Ascending aorta (tissue), 2 donors: ENCODE results near the gene ANK3. TPM values are rescaled to one million over a fixed set of nuclear protein-coding genes. Genes with fewer than 3 reads are reported as not detected.

Experiments used
- DNase-seq, 2 donors: peaks; one replicate each; pipeline ENCODE4 v3.0.0-alpha.2; 2019; ENCODE audit warnings: low spot score in 2 of 2
- H3K27ac ChIP-seq, 2 donors: fragments of 200-600 bp; sonication (generic); one replicate each; pipeline ENCODE4 v1.5.1; 2016 to 2017; ENCODE audit warnings: mild to moderate bottlenecking in 1 of 2
- H3K27me3 ChIP-seq: fragments of 200-600 bp; sonication (generic); one replicate; pipeline ENCODE4 v1.5.1; 2017
- H3K36me3 ChIP-seq, 2 donors: fragments of 200-600 bp; sonication (generic); one replicate each; pipeline ENCODE4 v1.5.1; 2016
- H3K4me1 ChIP-seq, 2 donors: fragments of 200-600 bp; sonication (generic); one replicate each; pipeline ENCODE4 v1.5.1; 2016 to 2017; ENCODE audit warnings: mild to moderate bottlenecking in 1 of 2
- H3K4me3 ChIP-seq, 2 donors: fragments of 200-600 bp; sonication (generic); one replicate each; pipeline ENCODE4 v1.5.1; 2016 to 2017; ENCODE audit warnings: mild to moderate bottlenecking in 1 of 2
- H3K9me3 ChIP-seq, 2 donors: fragments of 200-600 bp; sonication (generic); one replicate each; pipeline ENCODE4 v1.5.1; 2016
- intact Hi-C: fragments of 100-400 bp; cut with DNase I; formaldehyde crosslinking; loops from one replicate; pipeline ENCODE4 v1.15.1; 2023
- total RNA-seq: library from RNA; depleted of rRNA; stranded (reverse); fragments of >200 nt; gene quantifications from one replicate; pipeline ENCODE4 v1.1.0, GENCODE V29; 2016
- TF ChIP-seq, protein P1 (sequence below), 3 experiments: fragments of 200-600 bp in 2 of 3; fragments of 450-650 bp in 1 of 3; sonication (generic) in 2 of 3; IDR thresholded peaks; one replicate each; pipeline ENCODE4 v1.5.1; 2016 to 2019; ENCODE audit warnings: antibody characterized with exemption in 3 of 3, mild to moderate bottlenecking in 1 of 3, moderate library complexity in 1 of 3

Gene ANK3
- total RNA-seq, 1 donor from 2014 or later = 28.3 TPM

DNA sequence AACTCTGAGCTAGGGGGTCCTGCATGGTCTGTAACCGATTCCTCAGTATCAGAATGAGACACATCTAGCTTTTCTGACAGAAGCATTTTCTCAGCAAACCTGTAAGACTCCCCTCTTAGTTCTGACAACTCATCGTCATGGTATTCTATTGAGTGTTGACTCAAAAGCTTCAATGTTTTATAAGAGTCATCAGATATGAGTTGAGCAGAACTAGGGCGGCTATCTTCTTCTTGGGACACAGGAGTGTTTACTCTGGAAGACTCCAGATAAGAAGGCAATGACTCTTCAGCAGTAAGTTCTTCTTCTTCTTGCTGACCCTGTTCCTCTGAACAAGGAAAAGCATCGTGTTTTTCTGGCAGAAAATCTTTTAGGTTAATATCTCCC lies 316.3 kb downstream of the ANK3 start:
- intact Hi-C loops = no loop called here
- Histone ChIP-seq H3K4me3 (no peak overlapping the region), H3K9me3 (no peaks in the 10 kb centered on the region), H3K27me3 (no peaks in the 10 kb centered on the region), H3K4me1 (no peaks in the 10 kb centered on the region), H3K36me3 (no peaks in the 10 kb centered on the region), H3K27ac (no peak overlapping the region)
- DNase-seq = no peak
- TF ChIP-seq, protein P1, sequence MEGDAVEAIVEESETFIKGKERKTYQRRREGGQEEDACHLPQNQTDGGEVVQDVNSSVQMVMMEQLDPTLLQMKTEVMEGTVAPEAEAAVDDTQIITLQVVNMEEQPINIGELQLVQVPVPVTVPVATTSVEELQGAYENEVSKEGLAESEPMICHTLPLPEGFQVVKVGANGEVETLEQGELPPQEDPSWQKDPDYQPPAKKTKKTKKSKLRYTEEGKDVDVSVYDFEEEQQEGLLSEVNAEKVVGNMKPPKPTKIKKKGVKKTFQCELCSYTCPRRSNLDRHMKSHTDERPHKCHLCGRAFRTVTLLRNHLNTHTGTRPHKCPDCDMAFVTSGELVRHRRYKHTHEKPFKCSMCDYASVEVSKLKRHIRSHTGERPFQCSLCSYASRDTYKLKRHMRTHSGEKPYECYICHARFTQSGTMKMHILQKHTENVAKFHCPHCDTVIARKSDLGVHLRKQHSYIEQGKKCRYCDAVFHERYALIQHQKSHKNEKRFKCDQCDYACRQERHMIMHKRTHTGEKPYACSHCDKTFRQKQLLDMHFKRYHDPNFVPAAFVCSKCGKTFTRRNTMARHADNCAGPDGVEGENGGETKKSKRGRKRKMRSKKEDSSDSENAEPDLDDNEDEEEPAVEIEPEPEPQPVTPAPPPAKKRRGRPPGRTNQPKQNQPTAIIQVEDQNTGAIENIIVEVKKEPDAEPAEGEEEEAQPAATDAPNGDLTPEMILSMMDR (IDR thresholded peaks at IDR 0.05) = no peak

DNA sequence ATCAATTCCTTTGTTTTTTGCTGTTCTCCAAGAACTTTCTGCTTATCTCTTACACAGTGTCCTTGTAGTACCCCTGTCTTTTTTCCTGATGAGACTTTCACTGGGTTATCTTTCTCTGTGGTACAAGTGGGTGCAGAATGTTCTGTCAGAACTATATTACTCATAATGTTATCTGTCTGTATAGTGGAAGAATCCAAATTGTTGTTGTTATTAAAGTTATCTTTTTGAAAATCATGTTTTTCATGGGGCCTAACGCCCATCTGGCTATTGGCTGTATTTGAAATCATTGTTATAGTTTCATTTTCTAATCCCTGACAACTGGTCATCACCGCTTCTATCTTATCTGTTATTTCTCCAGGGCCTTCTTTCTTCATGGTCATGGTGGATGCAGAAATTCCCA lies 320.4 kb downstream of the ANK3 start:
- H3K27me3 ChIP-seq = no peaks in the 10 kb centered on the region
- intact Hi-C loops = no loop called here

DNA sequence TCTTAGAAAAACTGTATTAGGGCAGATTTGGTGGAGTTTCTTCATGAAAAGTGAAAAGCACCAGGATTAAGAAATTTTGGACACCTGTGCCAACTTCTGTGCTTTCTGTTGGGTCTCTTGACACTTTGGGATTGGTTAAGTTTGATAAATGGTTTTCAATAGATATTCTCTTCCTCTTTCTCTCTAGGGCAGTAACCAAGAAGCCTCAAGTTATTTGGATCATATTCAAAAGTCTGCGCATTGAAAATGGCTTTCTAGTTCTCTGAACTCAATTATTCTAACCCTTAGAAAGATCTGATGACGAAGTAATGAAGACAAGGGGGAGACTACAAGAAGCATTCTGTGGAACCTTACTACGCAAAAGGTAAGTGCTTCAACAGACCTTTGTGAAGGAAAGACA lies 339.3 kb downstream of the ANK3 start:
- Histone ChIP-seq H3K9me3 (no peaks in the 10 kb centered on the region), H3K27ac (no peak overlapping the region), H3K27me3 (no peaks in the 10 kb centered on the region), H3K4me3 (no peak overlapping the region), H3K4me1 (peaks cover 3 to 4% of the 10 kb centered on the region in 2 donors), H3K36me3 (no peaks in the 10 kb centered on the region)
- intact Hi-C loops = no loop called here
- TF ChIP-seq, protein P1 (IDR thresholded peaks at IDR 0.05) = no peak
- DNase-seq = no peak

More for the DNA sequence above, 320.4 kb downstream of the ANK3 start:
- Histone ChIP-seq H3K9me3 (no peaks in the 10 kb centered on the region), H3K27ac (no peak overlapping the region), H3K4me1 (peaks cover 0 to 5% of the 10 kb centered on the region in 2 donors), H3K4me3 (no peak overlapping the region), H3K36me3 (no peaks in the 10 kb centered on the region)
- TF ChIP-seq, protein P1 (IDR thresholded peaks at IDR 0.05) = no peak
- DNase-seq = no peak

DNA sequence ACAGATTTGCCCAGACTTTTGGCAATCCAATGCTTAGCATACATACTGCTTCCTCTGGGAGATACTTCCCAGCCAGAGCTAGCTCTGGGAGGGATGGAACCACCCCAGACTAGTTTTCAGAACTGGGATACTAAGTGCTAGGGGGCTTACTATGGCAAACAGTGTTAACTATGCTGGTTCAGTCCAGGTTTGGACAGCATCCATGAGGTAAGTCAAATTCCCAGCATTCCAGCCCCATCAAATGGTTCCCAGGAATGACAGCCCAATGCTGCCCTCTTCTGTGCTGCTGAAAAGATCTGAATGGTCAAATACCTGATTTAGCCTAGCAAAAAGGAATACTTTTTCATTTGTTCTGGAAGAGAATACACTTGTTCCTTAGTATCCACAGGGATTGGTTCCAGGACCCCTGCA lies 341.6 kb downstream of the ANK3 start:
- no peak for DNase-seq
- Histone ChIP-seq H3K9me3 (no peaks in the 10 kb centered on the region), H3K36me3 (no peaks in the 10 kb centered on the region), H3K27ac (no peak overlapping the region), H3K4me3 (no peak overlapping the region), H3K27me3 (no peaks in the 10 kb centered on the region), H3K4me1 (peaks cover 7 to 9% of the 10 kb centered on the region in 2 donors)
- TF ChIP-seq, protein P1 (IDR thresholded peaks at IDR 0.05) = peak; percentile 28 to 44 (median 41)
- intact Hi-C loops = loop anchor here (2.0 to 10.0 kb wide), 3 partner anchors 213 to 1263 kb away; no protein-coding TSS in a partner anchor

DNA sequence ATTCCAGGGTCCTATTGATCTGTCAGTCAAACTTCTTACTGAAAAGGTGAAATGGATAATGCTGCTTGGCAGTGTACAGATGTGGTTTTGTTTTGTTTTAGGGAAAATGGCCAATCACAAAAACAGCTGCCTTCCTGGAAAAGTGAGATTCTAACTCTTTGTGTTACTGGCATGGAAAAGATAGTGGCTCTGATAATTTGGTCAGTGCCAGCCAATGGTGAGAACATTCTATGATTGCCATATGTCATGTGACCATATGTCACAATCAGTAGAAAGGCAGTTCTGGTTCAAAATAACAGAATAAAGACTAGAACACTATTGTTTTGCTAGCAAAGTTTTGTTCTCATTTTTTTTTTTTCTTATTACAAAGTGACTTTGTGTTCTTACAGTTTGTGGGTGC lies 344.1 kb downstream of the ANK3 start:
- Histone ChIP-seq H3K9me3 (no peaks in the 10 kb centered on the region), H3K4me1 (peaks cover 7 to 16% of the 10 kb centered on the region in 2 donors), H3K4me3 (no peak overlapping the region), H3K27ac (no peak overlapping the region), H3K27me3 (no peaks in the 10 kb centered on the region), H3K36me3 (no peaks in the 10 kb centered on the region)
- TF ChIP-seq, protein P1 (IDR thresholded peaks at IDR 0.05) = no peak
- intact Hi-C loops = loop anchor here (10.0 kb wide), 2 partner anchors 211 to 1261 kb away; no protein-coding TSS in a partner anchor
- DNase-seq = no peak

DNA sequence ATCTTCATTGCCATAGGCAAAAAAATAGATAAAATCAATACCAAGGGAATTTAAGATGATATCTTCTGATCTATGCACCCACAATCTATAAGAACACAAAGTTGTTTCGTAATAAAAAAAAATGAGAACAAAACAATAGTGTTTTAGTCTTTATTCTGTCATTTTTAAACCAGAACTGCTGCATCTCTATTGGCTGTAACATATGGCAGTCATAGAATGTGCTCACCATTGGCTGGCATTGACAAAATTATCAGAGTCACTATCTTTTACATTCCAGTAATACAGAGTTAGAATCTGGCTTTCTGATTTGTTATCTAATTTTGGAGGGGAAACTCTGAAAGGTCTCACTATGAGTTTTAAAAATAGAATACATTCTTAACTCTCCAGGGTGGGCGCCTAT lies 344.7 kb downstream of the ANK3 start:
- Histone ChIP-seq H3K36me3 (no peaks in the 10 kb centered on the region), H3K4me3 (no peak overlapping the region), H3K27ac (no peak overlapping the region), H3K4me1 (peaks cover 7 to 16% of the 10 kb centered on the region in 2 donors), H3K27me3 (no peaks in the 10 kb centered on the region), H3K9me3 (no peaks in the 10 kb centered on the region)
- DNase-seq = no peak
- TF ChIP-seq, protein P1 (IDR thresholded peaks at IDR 0.05) = no peak
- intact Hi-C loops = loop anchor here (10.0 kb wide), 2 partner anchors 210 to 1260 kb away; no protein-coding TSS in a partner anchor
